Stimulated activated memory B cell treated with anti-CD40 and anti-IgM and Interleukin-4, amounts not matched to agents 10 μg/mL and 1 μg/mL and 100 μg/mL, for 72 hours (primary cell): Measurements from ENCODE around the gene VSTM4.

Experiments
- ATAC-seq: fragments of 150-1000 bp; cut with Tn5 transposase; 2 replicates; pipeline ENCODE4 v1.10.0; 2021
- H3K27ac Mint-ChIP-seq: one replicate; pipeline ENCODE4 v1.8.0; 2022; ENCODE audit warnings: mild to moderate bottlenecking, mixed read lengths
- H3K27me3 Mint-ChIP-seq: one replicate; pipeline ENCODE4 v1.8.0; 2022; ENCODE audit warnings: mixed read lengths
- H3K36me3 Mint-ChIP-seq: one replicate; pipeline ENCODE4 v1.8.0; 2022; ENCODE audit warnings: mixed read lengths
- H3K4me1 Mint-ChIP-seq: one replicate; pipeline ENCODE4 v1.8.0; 2022; ENCODE audit warnings: mixed read lengths
- H3K4me3 Mint-ChIP-seq: one replicate; pipeline ENCODE4 v1.8.0; 2022; ENCODE audit warnings: mild to moderate bottlenecking, moderate library complexity, mixed read lengths
- H3K9me3 Mint-ChIP-seq: one replicate; pipeline ENCODE4 v1.8.0; 2022; ENCODE audit warnings: mixed read lengths

Gene VSTM4

DNA sequence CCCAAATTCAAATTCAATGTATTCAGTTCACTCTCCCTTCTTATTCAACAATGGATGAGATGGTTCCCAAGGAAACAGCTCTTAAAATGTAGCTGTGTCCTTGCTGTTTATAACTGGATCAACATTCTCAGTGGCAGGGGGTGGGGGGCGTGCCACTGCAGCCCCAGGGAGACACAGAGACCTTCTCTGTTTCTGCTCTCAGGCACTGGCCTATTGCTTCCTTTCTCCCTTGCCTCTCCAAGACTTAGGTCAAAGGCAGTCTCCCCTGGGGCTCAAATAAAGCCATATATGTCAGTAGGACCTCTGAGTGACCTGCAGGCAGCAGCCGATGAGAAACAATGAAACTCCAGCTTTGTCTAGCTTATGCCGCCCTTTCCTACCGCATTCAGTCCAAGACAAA, 20.7 kb downstream of the VSTM4 start:
- no peaks in the 10 kb centered on the region for H3K4me1 Mint-ChIP-seq
- H3K4me3 Mint-ChIP-seq = no peak overlapping the region
- ATAC-seq = no peak
- peaks cover 21% of the 10 kb centered on the region for H3K27me3 Mint-ChIP-seq
- H3K9me3 Mint-ChIP-seq = no peaks in the 10 kb centered on the region
- H3K27ac Mint-ChIP-seq = no peak overlapping the region
- H3K36me3 Mint-ChIP-seq = no peaks in the 10 kb centered on the region

DNA sequence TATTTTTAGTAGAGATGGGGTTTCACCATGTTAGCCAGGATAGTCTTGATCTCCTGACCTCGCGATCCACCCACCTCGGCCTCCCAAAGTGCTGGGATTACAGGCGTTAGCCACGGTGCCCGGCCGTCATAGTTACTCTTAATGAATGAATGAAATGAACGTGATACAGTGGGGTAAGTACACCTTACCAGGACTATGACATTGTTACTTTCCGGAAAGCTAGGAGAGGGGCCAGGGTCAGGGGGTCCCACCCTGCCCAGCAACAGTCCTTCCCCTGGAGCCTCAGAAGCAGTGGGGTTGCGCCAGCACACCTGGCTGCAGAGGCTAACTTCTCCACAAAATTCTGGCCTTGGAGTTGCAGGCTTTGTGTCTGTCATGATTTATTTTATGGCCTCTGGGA, 21.4 kb downstream of the VSTM4 start:
- Mint-ChIP-seq H3K9me3 (no peaks in the 10 kb centered on the region), H3K4me1 (no peaks in the 10 kb centered on the region), H3K27me3 (peaks cover 23% of the 10 kb centered on the region), H3K4me3 (no peak overlapping the region), H3K36me3 (no peaks in the 10 kb centered on the region), H3K27ac (no peak overlapping the region)
- ATAC-seq = no peak

DNA sequence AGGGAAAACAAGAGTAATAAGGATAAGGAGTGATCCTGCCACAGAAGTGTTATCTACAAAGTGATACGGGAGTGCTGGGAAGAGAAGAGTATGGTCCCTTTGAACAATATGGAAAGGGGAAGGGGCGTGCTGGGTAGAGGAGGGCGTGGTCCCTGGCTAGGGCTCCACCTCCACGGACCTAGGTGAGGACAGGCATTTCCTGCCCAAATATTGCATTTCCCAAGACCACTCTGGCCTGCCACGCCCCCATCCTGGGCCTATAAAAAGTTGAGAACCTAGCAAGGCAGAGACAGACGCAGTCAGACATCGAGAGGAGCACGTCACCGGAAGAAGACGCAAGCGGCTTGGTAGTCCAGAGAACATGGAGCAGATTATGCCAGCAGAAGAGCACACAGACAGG, 22.8 kb downstream of the VSTM4 start:
- Mint-ChIP-seq H3K4me3 (no peak overlapping the region), H3K27me3 (peaks cover 23% of the 10 kb centered on the region), H3K27ac (no peak overlapping the region), H3K36me3 (no peaks in the 10 kb centered on the region), H3K9me3 (peaks cover 2% of the 10 kb centered on the region), H3K4me1 (no peaks in the 10 kb centered on the region)
- no peak for ATAC-seq

DNA sequence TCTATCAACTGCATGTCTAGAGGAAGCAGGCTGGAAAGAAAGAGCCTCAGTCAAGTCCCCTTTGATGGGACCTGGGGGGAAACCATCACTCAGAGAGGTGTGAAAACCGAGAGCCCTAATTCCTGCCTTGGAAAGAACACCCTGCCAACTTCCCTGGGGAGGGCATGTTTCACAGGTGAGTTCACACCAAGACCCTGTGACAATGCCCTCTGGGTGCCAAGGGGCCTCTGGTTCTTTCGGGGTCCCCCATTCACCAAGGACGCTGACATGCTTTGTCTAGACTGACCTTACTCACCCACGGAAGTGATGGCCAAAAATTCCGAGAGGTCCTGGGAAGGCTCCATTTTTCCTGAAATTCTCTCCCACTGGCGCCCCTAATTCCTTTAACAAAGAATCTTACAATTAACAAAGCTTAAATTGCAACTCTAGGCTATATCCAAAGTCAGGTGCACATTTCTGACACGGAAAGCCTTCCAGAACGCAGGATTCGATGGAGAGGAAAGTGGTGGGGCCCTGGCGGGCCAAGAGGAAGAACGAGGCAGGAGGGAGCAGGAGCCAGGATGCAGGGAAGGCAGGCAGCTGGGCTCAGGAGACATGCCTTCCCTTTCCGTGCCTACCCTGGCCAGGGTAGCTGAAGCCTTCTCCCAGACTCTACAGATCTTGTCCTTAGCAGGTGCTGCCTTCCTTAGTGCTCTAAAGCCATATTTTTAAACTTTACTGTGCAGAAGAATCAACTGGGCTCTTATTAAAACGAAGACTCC, 23.7 kb downstream of the VSTM4 start:
- H3K36me3 Mint-ChIP-seq = no peaks in the 10 kb centered on the region
- no peaks in the 10 kb centered on the region for H3K4me1 Mint-ChIP-seq
- ATAC-seq = no peak
- no peak overlapping the region for H3K4me3 Mint-ChIP-seq
- H3K27me3 Mint-ChIP-seq = peaks cover 23% of the 10 kb centered on the region
- no peak overlapping the region for H3K27ac Mint-ChIP-seq
- H3K9me3 Mint-ChIP-seq = peaks cover 10% of the 10 kb centered on the region

DNA sequence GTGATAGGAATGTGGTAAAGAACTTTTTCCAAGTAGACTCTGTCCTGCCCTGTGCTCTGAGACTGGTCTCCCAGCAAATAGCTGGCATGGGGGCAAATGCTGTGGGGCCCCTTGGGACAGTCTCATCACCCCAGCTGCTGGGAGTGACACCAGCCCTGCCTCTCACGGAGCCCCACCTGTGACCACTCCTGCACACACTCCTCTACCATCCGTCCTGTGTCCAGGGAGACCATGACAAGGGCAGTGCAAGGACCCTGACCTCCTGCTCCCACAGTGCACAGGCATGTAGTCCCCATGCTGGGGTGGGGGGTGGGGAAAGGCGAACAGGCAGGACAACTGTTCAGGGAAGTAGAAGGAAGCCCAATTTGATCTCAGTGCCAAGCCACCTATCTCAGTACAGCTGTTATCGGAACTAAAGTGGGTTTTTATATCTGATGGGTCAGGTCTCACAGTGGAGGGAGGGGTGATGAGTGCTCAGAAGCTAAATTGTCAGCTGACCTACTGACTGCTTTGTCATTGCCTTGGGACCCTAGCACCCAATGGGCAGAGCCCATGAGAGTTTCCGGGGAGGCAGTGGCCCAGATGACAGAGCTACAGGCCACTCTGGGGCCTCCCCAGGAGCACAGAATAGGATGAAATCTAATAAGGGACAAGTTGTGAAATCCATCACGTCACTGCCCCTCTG, 24.5 kb downstream of the VSTM4 start:
- no peak overlapping the region for H3K27ac Mint-ChIP-seq
- H3K4me1 Mint-ChIP-seq = no peaks in the 10 kb centered on the region
- peaks cover 23% of the 10 kb centered on the region for H3K27me3 Mint-ChIP-seq
- no peak for ATAC-seq
- H3K4me3 Mint-ChIP-seq = no peak overlapping the region
- H3K9me3 Mint-ChIP-seq = peaks cover 12% of the 10 kb centered on the region
- H3K36me3 Mint-ChIP-seq = no peaks in the 10 kb centered on the region

DNA sequence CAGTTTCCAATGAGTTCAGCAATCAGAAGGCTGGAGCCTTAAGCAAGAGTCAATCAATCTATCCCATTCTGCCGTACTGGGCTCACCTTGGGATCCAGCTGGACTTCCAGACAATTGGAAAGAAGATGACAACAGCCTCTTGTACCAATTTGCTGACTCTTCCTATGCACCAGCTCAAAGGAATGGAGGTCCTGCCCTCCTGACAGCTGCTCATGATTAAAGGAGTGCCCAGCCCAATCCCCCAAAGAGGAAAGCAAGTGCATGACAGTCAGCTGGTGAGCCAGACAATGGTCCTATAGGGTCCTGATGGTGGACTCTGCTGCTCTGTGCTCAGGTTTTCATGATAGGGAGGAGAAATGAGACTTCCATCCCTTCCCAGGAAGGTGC, 25.1 kb downstream of the VSTM4 start:
- H3K9me3 Mint-ChIP-seq = peaks cover 12% of the 10 kb centered on the region
- H3K36me3 Mint-ChIP-seq = no peaks in the 10 kb centered on the region
- no peaks in the 10 kb centered on the region for H3K4me1 Mint-ChIP-seq
- no peak overlapping the region for H3K27ac Mint-ChIP-seq
- no peak for ATAC-seq
- peaks cover 23% of the 10 kb centered on the region for H3K27me3 Mint-ChIP-seq
- no peak overlapping the region for H3K4me3 Mint-ChIP-seq

DNA sequence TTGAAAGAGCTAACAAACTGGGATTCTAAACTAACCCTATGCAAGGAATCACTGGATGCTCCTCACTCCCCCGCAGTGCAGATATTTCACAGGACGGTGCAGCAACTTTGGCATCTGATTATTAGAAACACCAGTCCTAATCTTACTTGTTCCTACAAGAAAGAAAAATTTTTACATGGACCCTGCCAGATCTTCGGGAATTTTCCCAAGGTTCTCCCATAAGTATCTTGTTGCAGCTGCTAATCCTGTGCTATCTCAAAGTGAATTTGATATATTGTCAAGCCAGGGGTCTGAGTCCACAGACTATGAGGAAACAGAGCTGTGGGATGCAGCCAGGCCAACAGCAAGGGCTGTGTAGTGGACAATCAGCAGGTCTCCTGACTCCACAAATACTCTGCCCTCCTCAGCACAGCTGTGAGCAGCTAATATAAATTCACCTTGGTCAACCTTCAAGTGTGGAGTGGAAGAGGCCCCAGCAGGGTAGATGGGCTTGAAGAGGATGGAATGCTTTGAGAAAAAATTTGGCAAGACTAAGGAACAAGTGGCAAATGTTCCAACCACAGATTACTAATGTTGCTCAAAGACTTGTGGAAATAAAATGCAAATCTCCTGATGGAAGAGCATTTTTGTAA, 25.6 kb downstream of the VSTM4 start:
- peaks cover 12% of the 10 kb centered on the region for H3K9me3 Mint-ChIP-seq
- H3K27ac Mint-ChIP-seq = no peak overlapping the region
- no peaks in the 10 kb centered on the region for H3K4me1 Mint-ChIP-seq
- no peaks in the 10 kb centered on the region for H3K36me3 Mint-ChIP-seq
- H3K27me3 Mint-ChIP-seq = peaks cover 23% of the 10 kb centered on the region
- no peak for ATAC-seq
- H3K4me3 Mint-ChIP-seq = no peak overlapping the region

DNA sequence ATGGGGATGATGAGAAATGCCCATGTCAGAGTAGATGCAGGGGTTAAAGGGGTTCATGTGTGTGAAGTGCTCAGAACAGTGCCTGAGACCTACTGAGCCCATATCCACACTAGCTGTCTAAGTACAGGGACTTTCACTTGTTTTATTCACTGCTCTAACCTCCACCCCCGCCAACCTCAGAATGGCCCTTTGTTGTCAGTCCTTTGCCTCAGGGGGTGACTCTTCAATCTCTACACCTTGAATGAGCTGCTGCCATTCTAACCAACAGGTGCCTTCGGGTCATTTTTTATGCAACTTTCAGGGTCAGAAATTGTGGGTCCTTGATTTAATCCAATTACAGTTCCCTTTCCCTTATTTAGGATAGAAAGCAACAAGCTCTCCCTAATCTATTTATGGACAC, 26.2 kb downstream of the VSTM4 start:
- no peak for ATAC-seq
- no peak overlapping the region for H3K27ac Mint-ChIP-seq
- peaks cover 12% of the 10 kb centered on the region for H3K9me3 Mint-ChIP-seq
- no peaks in the 10 kb centered on the region for H3K4me1 Mint-ChIP-seq
- no peaks in the 10 kb centered on the region for H3K36me3 Mint-ChIP-seq
- no peak overlapping the region for H3K4me3 Mint-ChIP-seq
- H3K27me3 Mint-ChIP-seq = peaks cover 23% of the 10 kb centered on the region

DNA sequence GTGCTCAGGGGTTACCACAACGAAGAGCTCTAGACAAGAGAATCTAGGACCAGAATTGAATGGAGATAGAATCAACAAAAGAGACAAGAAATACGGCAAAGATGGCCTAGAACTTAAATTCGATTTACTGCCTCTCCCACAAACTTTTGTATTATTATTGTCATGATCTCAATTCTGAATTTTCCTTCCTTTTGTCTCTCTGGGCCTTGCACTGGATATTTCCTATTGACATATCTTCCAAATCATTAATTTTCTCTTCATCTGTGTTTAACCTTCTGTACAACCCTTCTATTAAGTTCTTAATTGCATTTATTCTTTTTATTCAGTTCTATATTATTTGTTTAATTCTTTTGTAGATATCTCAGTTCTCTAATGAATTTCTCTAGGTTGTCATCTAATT, 28.4 kb downstream of the VSTM4 start:
- Mint-ChIP-seq H3K4me3 (no peak overlapping the region), H3K36me3 (no peaks in the 10 kb centered on the region), H3K9me3 (peaks cover 12% of the 10 kb centered on the region), H3K27me3 (peaks cover 22% of the 10 kb centered on the region), H3K27ac (no peak overlapping the region), H3K4me1 (no peaks in the 10 kb centered on the region)
- no peak for ATAC-seq

DNA sequence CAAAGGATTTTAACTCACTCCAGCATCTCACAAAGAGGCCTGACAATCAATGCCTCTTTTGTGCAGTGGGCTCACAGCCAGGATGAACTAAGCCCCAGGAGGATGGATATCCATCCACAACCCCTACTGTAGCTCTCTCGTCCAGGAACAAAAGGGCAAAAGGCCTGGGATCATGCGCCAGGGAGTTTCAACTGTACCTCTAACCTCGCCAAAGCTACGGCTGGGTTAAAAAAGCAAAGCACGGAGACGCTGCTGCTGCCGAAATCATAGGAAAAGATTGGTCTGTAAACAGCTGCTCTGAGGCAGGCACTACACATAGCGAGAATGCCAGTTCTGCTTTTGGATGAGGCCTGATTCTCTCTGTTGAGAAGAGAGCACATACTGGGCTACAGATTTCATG, 32.1 kb downstream of the VSTM4 start:
- H3K9me3 Mint-ChIP-seq = peaks cover 12% of the 10 kb centered on the region
- no peak overlapping the region for H3K4me3 Mint-ChIP-seq
- no peak for ATAC-seq
- no peaks in the 10 kb centered on the region for H3K4me1 Mint-ChIP-seq
- H3K36me3 Mint-ChIP-seq = no peaks in the 10 kb centered on the region
- H3K27me3 Mint-ChIP-seq = peaks cover 12% of the 10 kb centered on the region
- H3K27ac Mint-ChIP-seq = no peak overlapping the region

DNA sequence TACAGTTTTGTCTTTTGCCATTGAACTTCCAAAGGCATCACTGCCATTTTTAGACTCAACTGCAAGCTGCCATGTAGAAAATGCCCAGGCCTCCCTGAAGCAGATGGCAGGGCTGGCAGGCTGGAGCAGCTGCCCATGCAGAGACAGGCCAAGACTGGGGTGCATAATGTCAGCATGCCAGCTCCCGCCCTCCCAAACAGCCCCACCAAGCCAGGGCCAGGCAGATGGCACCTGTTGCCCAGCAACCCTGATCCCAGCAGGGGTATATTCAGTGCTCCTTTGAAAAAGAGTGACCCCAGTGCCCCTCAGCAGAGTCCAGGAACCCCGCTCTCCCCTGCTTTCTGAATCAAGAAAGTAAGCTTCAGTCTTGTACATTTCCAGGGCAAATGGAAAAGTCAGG, 32.6 kb downstream of the VSTM4 start:
- Mint-ChIP-seq H3K9me3 (peaks cover 12% of the 10 kb centered on the region), H3K36me3 (no peaks in the 10 kb centered on the region), H3K27me3 (peaks cover 12% of the 10 kb centered on the region), H3K4me3 (no peak overlapping the region), H3K4me1 (no peaks in the 10 kb centered on the region), H3K27ac (no peak overlapping the region)
- ATAC-seq = no peak

DNA sequence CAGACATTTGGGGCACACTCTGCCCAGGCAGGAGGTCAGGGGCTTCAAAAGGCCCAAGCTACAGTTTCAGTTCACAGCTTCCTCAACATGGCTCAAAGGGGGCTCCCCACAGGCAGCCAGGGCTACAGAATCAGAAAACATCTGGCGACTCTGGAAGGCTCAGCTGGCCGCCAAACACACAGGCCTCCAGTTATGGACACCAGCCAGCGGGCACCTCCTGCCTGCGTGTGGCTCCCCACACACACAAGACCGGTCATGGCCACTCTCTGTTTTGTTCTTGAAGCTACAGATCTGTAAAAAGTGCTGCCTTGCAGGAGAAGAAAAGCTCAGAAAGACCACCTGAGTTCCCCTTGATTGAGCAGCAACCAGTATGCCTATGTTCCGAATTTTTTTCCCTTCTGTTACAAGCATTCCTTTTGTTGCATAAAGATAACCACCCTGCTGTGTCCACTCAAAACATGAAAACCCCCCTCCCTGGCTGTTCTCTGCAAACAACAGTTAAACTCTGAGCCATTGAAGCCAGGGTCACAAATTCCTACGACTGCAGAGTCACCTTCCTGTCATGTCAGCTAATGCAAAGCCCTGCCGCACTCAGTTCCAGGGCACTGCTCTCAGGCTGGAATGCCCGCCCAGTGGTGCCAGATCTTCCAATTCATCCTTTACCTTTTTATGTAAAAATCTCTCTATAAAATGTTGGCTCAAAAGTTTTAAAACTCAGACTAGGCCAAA, 33.6 kb downstream of the VSTM4 start:
- peaks cover 20% of the 10 kb centered on the region for H3K27me3 Mint-ChIP-seq
- no peak overlapping the region for H3K27ac Mint-ChIP-seq

DNA sequence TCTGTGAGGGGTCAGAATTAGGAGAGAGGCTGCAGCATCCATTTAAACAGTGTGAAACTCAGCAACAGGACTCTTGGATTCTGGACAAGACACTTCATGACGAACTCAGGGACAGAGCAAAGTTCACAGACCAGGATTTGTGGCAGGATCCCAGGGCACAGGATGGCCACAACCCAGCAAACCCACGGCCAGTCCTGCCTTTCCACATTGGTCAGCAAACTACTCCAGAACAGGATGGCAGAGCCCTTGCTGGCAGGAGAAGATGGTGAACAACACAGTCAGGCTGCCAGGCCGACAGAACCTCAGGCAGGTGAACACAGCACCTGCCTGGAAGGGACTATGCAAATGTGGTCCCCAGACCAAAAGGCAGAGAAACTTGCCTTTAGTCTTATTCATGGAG, 34.4 kb downstream of the VSTM4 start:
- H3K4me1 Mint-ChIP-seq = peaks cover 11% of the 10 kb centered on the region
- H3K36me3 Mint-ChIP-seq = no peaks in the 10 kb centered on the region
- no peak for ATAC-seq
- H3K9me3 Mint-ChIP-seq = no peaks in the 10 kb centered on the region
- H3K27ac Mint-ChIP-seq = no peak overlapping the region
- peaks cover 27% of the 10 kb centered on the region for H3K27me3 Mint-ChIP-seq
- H3K4me3 Mint-ChIP-seq = no peak overlapping the region

More for the DNA sequence above, 33.6 kb downstream of the VSTM4 start:
- Mint-ChIP-seq H3K4me1 (peaks cover 6% of the 10 kb centered on the region), H3K9me3 (peaks cover 3% of the 10 kb centered on the region), H3K4me3 (no peak overlapping the region), H3K36me3 (no peaks in the 10 kb centered on the region)
- ATAC-seq = no peak

DNA sequence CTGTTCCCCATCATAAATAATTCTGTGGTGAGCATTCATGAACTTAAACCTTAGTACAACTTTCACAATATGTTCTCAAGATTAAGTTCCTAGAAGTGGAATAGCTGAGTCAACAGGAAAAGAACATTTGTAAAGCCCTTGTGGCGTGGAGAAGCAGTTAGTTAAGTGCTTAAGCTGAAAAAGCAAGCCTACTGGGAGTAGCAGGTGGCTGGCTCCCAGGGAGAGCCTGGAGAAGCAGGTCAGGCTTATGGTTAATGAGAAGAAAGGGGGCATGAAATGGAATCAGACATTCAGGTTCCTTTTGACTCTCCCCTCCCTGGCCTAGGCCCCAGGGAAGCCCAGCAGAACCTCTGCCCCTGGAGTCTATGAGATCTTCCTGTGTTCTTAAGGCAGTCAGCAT, 35.3 kb downstream of the VSTM4 start:
- Mint-ChIP-seq H3K4me1 (peaks cover 11% of the 10 kb centered on the region), H3K4me3 (no peak overlapping the region), H3K36me3 (no peaks in the 10 kb centered on the region), H3K27me3 (peaks cover 36% of the 10 kb centered on the region), H3K27ac (no peak overlapping the region), H3K9me3 (no peaks in the 10 kb centered on the region)
- ATAC-seq = no peak

DNA sequence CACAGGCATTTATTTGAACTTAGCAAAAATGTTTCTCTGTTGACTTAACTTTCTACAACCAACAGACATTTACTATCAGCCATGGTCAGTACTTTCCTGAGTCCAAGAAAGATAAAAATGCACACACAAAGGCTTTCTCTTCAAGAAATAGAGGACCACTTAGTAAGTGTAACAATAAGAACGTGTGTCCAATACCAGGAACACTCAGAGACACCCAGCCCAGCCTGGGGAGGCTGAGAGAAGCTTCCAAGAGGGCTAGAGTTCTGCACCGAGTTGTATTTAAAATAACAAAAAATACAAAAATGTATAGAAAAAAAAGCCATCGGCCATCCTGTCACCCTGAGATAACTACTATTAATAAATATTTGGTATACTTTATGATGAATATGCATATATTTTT, 35.8 kb downstream of the VSTM4 start:
- H3K27ac Mint-ChIP-seq = no peak overlapping the region

More for the DNA sequence above, 35.8 kb downstream of the VSTM4 start:
- H3K4me3 Mint-ChIP-seq = no peak overlapping the region
- H3K36me3 Mint-ChIP-seq = no peaks in the 10 kb centered on the region
- ATAC-seq = no peak
- H3K4me1 Mint-ChIP-seq = peaks cover 11% of the 10 kb centered on the region
- H3K9me3 Mint-ChIP-seq = no peaks in the 10 kb centered on the region
- H3K27me3 Mint-ChIP-seq = peaks cover 37% of the 10 kb centered on the region
